Thyroid gland (tissue), 4 donors: ENCODE results near the gene CYP2U1.

Experiments used
- CTCF ChIP-seq, 6 experiments: fragments of 200-600 bp in 3 of 6; fragments of 450-650 bp in 3 of 6; sonication (generic) in 3 of 6; IDR thresholded peaks; one replicate each; pipeline ENCODE4 v1.5.1; 2016 to 2019; ENCODE audit warnings: antibody characterized with exemption in 6 of 6, mild to moderate bottlenecking in 2 of 6, inconsistent platforms in 1 of 6, moderate library complexity in 1 of 6
- POLR2A ChIP-seq, 2 donors: fragments of 450-650 bp; IDR thresholded peaks; one replicate each; pipeline ENCODE4 v1.6.1; 2017; ENCODE audit warnings: antibody characterized with exemption in 2 of 2, mild to moderate bottlenecking in 2 of 2, moderate library complexity in 1 of 2

GRCh38 chr4:107994894-107995293 is 63.5 kb downstream of the CYP2U1 start:
- no peak for TF ChIP-seq CTCF (IDR thresholded peaks at IDR 0.05)
- TF ChIP-seq POLR2A (IDR thresholded peaks at IDR 0.05): no peak
